ENCODE data around the gene TCP11L1. TPM values are rescaled to one million over a fixed set of nuclear protein-coding genes. Genes with fewer than 3 reads are reported as not detected.

TCP11L1 gene
- total and polyA plus RNA-seq, 2 experiments from 2014 or later: 23.4 to 39.8 TPM

- DNase-seq: peak; percentile 80
- Histone ChIP-seq H3F3A (ENCODE audit: insufficient read depth) (peaks cover 12% of the 10 kb centered on the region), H3K9ac (no peak overlapping the region), H3K27me3 (replicated peaks; ENCODE audit: insufficient read depth) (no peaks in the 10 kb centered on the region), H3K9me3 (ENCODE audit: low read depth) (no peaks in the 10 kb centered on the region), H3K9me2 (ENCODE audit: insufficient read depth) (no peaks in the 10 kb centered on the region), H3K4me3 (peak overlapping the region; percentile 16; the same call in 1 of the 2 replicates), H4K20me1 (ENCODE audit: insufficient read depth) (no peaks in the 10 kb centered on the region), H3K79me2 (ENCODE audit: insufficient read depth) (no peaks in the 10 kb centered on the region), H3K27ac (peak overlapping the region; percentile 46), H3K4me1 (ENCODE audit: insufficient read depth) (peaks cover 18% of the 10 kb centered on the region), H2AFZ (peak overlapping the region; percentile 61), H3K36me3 (ENCODE audit: low read depth) (no peaks in the 10 kb centered on the region), H3K4me2 (ENCODE audit: unreplicated experiment) (peak overlapping the region; percentile 77)
- no peak for TF ChIP-seq EZH2 (IDR thresholded peaks at IDR 0.05; ENCODE audit: insufficient read depth, poor library complexity, severe bottlenecking)
- TF ChIP-seq EZH2phosphoT487 (IDR thresholded peaks at IDR 0.05; ENCODE audit: insufficient read depth, low read depth): no peak
- in situ Hi-C loops (cut with MboI): no loop called here
Observed at GRCh38 chr11:33000181-33000580, 39.2 kb upstream of the TCP11L1 start.

- Histone ChIP-seq H3K36me3 (ENCODE audit: low read depth) (no peaks in the 10 kb centered on the region), H3K4me2 (ENCODE audit: unreplicated experiment) (peak overlapping the region; percentile 77), H3K4me3 (no peak overlapping the region), H3K9me2 (ENCODE audit: insufficient read depth) (no peaks in the 10 kb centered on the region), H3K4me1 (ENCODE audit: insufficient read depth) (peaks cover 18% of the 10 kb centered on the region), H3F3A (ENCODE audit: insufficient read depth) (peaks cover 12% of the 10 kb centered on the region), H3K9me3 (ENCODE audit: low read depth) (no peaks in the 10 kb centered on the region), H3K9ac (no peak overlapping the region), H4K20me1 (ENCODE audit: insufficient read depth) (no peaks in the 10 kb centered on the region), H3K79me2 (ENCODE audit: insufficient read depth) (no peaks in the 10 kb centered on the region), H3K27ac (no peak overlapping the region), H3K27me3 (replicated peaks; ENCODE audit: insufficient read depth) (no peaks in the 10 kb centered on the region), H2AFZ (peak overlapping the region; percentile 61; the same call in 1 of the 2 replicates)
- DNase-seq: no peak
- 79 to 85% methylated on average over 6 of the region's 6 CpGs for WGBS, 2 experiments (ENCODE audit: low coverage in 1 of 2, low lambda C conversion rate in 2 of 2, missing lambda C conversion rate in 2 of 2)
- TF ChIP-seq EZH2phosphoT487 (IDR thresholded peaks at IDR 0.05; ENCODE audit: insufficient read depth, low read depth) (no peak), EZH2 (IDR thresholded peaks at IDR 0.05; ENCODE audit: insufficient read depth, poor library complexity, severe bottlenecking) (no peak)
- in situ Hi-C loops (cut with MboI): no loop called here
Observed at GRCh38 chr11:33001281-33001680, 38.1 kb upstream of the TCP11L1 start.

- Histone ChIP-seq H3K9me2 (ENCODE audit: insufficient read depth) (no peaks in the 10 kb centered on the region), H2AFZ (no peak overlapping the region), H4K20me1 (ENCODE audit: insufficient read depth) (no peaks in the 10 kb centered on the region), H3K4me3 (no peak overlapping the region), H3K36me3 (ENCODE audit: low read depth) (no peaks in the 10 kb centered on the region), H3K9ac (no peak overlapping the region), H3K27ac (no peak overlapping the region), H3K9me3 (ENCODE audit: low read depth) (no peaks in the 10 kb centered on the region), H3F3A (ENCODE audit: insufficient read depth) (peaks cover 12% of the 10 kb centered on the region), H3K4me2 (ENCODE audit: unreplicated experiment) (no peak overlapping the region), H3K79me2 (ENCODE audit: insufficient read depth) (no peaks in the 10 kb centered on the region), H3K4me1 (ENCODE audit: insufficient read depth) (peaks cover 18% of the 10 kb centered on the region), H3K27me3 (replicated peaks; ENCODE audit: insufficient read depth) (no peaks in the 10 kb centered on the region)
- in situ Hi-C loops (cut with MboI): no loop called here
- no peak for DNase-seq
- 73 to 80% methylated on average over 8 of the region's 8 CpGs for WGBS, 2 experiments (ENCODE audit: low coverage in 1 of 2, low lambda C conversion rate in 2 of 2, missing lambda C conversion rate in 2 of 2)
- TF ChIP-seq EZH2phosphoT487 (IDR thresholded peaks at IDR 0.05; ENCODE audit: insufficient read depth, low read depth) (no peak), EZH2 (IDR thresholded peaks at IDR 0.05; ENCODE audit: insufficient read depth, poor library complexity, severe bottlenecking) (no peak)
Observed at GRCh38 chr11:33001751-33002542, 37.4 kb upstream of the TCP11L1 start.

- 72 to 76% methylated on average over 2 of the region's 2 CpGs for WGBS, 2 experiments (ENCODE audit: low coverage in 1 of 2, low lambda C conversion rate in 2 of 2, missing lambda C conversion rate in 2 of 2)
- H3K79me2 ChIP-seq (ENCODE audit: insufficient read depth): no peaks in the 10 kb centered on the region
Observed at GRCh38 chr11:33005175-33005574, 34.2 kb upstream of the TCP11L1 start.

More at GRCh38 chr11:33005175-33005574, 34.2 kb upstream of the TCP11L1 start:
- in situ Hi-C loops (cut with MboI): no loop called here
- H4K20me1 ChIP-seq (ENCODE audit: insufficient read depth): no peaks in the 10 kb centered on the region
- no peaks in the 10 kb centered on the region for H3K9me3 ChIP-seq (ENCODE audit: low read depth)
- H3K27ac ChIP-seq: no peak overlapping the region
- H3K9me2 ChIP-seq (ENCODE audit: insufficient read depth): no peaks in the 10 kb centered on the region
- TF ChIP-seq EZH2phosphoT487 (IDR thresholded peaks at IDR 0.05; ENCODE audit: insufficient read depth, low read depth) (no peak), EZH2 (IDR thresholded peaks at IDR 0.05; ENCODE audit: insufficient read depth, poor library complexity, severe bottlenecking) (no peak)
- DNase-seq: no peak
- no peaks in the 10 kb centered on the region for H3K36me3 ChIP-seq (ENCODE audit: low read depth)
- H3F3A ChIP-seq (ENCODE audit: insufficient read depth): peaks cover 5% of the 10 kb centered on the region; the same call in 1 of the 2 replicates
- H3K9ac ChIP-seq: no peak overlapping the region
- H3K4me1 ChIP-seq (ENCODE audit: insufficient read depth): peaks cover 12% of the 10 kb centered on the region
- H3K4me2 ChIP-seq (ENCODE audit: unreplicated experiment): no peak overlapping the region
- H3K4me3 ChIP-seq: no peak overlapping the region
- no peak overlapping the region for H2AFZ ChIP-seq
- no peaks in the 10 kb centered on the region for H3K27me3 ChIP-seq (replicated peaks; ENCODE audit: insufficient read depth)
